ENCODE results near the gene KIAA1217.

KIAA1217 gene

DNA sequence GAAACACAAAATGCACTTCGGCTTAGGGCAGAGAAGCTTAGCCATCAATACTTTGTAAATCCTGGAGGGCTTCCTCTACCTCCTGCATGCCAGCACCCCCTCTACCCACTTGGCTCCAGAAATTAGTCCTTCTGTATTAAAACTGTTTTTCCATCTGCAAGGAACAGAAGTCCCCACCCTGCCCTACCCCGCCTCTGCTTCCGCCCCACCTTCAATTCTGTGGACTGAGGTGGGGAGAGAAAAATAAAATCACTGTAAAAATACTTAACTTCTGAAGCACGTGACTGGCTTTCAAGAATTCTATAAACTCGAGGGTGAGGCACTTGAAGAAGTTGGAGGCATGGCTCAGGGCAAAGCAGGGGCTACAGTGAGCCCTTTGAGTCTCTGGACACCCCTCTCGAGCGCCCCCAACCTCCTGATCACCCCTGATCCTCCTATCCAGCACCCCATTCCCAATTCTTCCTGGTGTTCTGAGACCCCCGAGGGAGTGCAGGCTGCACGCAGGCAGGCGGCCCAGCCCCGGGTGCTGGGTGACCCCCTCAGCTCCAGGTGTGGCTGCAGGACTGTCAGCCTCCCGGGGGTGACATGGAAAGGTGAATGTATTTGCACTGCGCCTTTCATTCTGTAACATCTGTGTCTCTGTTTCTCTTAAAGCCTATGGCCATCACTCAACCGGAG, 7.3 kb upstream of the KIAA1217 start:
- ATAC-seq (no peak), DNase-seq (ENCODE audit: low spot score in 2 of 2) (no peak)
- Mint-ChIP-seq H3K9me3 (no peaks in the 10 kb centered on the region), H3K27ac (no peak overlapping the region), H3K36me3 (no peaks in the 10 kb centered on the region), H3K4me1 (no peaks in the 10 kb centered on the region), H3K4me3 (no peak overlapping the region)

DNA sequence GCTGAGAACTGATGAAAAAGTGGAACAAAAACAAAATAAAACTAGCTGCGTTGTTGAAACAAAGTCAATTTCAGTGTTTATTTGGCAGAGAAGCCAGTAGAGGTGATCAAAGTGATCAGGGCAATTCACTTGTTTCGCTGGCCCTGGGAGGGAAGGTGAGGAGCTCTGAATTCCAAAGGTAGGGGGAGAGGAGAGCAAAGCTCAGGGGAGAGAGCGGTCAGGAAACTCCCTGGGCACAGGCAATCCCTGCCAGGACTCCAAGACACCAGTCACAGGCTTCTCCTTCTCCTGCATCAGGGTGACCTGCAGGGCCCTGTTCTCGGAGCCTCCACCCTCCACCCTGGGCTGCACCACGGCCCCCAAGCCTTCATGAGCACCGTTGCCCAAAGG, 6.8 kb upstream of the KIAA1217 start:
- DNase-seq (ENCODE audit: low spot score in 2 of 2) (no peak), ATAC-seq (no peak)
- H3K9me3 Mint-ChIP-seq, result no peaks in the 10 kb centered on the region
- no peaks in the 10 kb centered on the region for H3K4me1 Mint-ChIP-seq
- H3K4me3 Mint-ChIP-seq, result no peak overlapping the region
- H3K27ac Mint-ChIP-seq, result no peak overlapping the region
- no peaks in the 10 kb centered on the region for H3K36me3 Mint-ChIP-seq

- H3K27ac Mint-ChIP-seq, result no peak overlapping the region
- no peak overlapping the region for H3K4me3 Mint-ChIP-seq
- ATAC-seq (no peak), DNase-seq (ENCODE audit: low spot score in 2 of 2) (no peak)
- no peaks in the 10 kb centered on the region for H3K9me3 Mint-ChIP-seq
- peaks cover 9% of the 10 kb centered on the region for H3K4me1 Mint-ChIP-seq
- H3K36me3 Mint-ChIP-seq, result no peaks in the 10 kb centered on the region
These were observed 3.1 kb upstream of the KIAA1217 start for GRCh38 chr10:24205821-24206220.

DNA sequence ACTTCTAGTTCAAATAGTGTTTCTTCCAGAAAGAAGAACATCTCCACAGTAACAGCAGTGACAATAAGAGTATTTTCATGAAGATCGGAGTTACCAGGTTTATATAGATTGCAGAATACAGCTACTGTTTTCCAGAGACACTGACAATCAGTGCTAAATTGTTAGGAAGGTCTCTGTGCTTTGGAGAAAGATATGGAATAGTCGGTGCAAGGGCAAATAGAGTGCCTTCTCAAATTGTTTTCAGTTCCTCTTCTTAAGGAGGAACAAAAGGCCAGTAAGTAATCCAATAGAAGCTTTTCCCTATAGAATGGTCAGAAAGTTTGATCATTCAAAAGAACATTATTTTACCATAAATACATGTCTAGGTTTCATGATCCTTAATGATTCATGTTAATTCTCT, 2.6 kb upstream of the KIAA1217 start:
- H3K4me1 Mint-ChIP-seq, result peaks cover 9% of the 10 kb centered on the region
- no peak overlapping the region for H3K27ac Mint-ChIP-seq
- no peak for DNase-seq (ENCODE audit: low spot score in 2 of 2)
- no peaks in the 10 kb centered on the region for H3K36me3 Mint-ChIP-seq
- H3K9me3 Mint-ChIP-seq, result no peaks in the 10 kb centered on the region
- H3K4me3 Mint-ChIP-seq, result no peak overlapping the region
- ATAC-seq, result no peak

- Mint-ChIP-seq H3K4me1 (peaks cover 9% of the 10 kb centered on the region), H3K36me3 (no peaks in the 10 kb centered on the region), H3K4me3 (no peak overlapping the region), H3K9me3 (no peaks in the 10 kb centered on the region), H3K27ac (no peak overlapping the region)
- DNase-seq (ENCODE audit: low spot score in 2 of 2) (no peak), ATAC-seq (no peak)
These were observed 2.0 kb upstream of the KIAA1217 start for GRCh38 chr10:24206926-24207325.

DNA sequence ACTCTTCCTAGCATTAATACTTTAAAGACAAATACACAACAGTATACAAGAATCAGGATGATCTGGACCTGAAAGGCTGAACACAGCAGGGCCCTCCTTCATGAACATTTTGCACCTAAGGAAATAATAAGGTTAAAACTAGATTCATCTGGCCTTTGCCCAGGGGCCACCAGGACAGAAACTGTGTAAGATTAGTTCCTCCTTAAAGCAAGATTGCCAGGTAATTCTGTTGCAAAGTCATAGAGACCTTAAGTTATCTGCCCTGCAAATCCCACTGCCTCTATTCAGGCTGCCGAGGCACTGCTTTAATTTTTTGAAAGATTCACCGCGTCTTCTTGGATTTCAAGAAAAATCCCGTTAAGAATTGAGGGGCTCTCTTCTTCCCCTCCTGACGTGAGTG, 1.6 kb upstream of the KIAA1217 start:
- ATAC-seq (no peak), DNase-seq (ENCODE audit: low spot score in 2 of 2) (no peak)
- Mint-ChIP-seq H3K36me3 (no peaks in the 10 kb centered on the region), H3K27ac (no peak overlapping the region), H3K4me3 (no peak overlapping the region), H3K9me3 (no peaks in the 10 kb centered on the region), H3K4me1 (peaks cover 9% of the 10 kb centered on the region)

GRCh38 chr10:24207781-24208611, 942 bp upstream of the KIAA1217 start:
- H3K9me3 Mint-ChIP-seq, result no peaks in the 10 kb centered on the region
- H3K4me3 Mint-ChIP-seq, result peak overlapping the region; percentile 43
- H3K4me1 Mint-ChIP-seq, result peaks cover 9% of the 10 kb centered on the region
- DNase-seq (ENCODE audit: low spot score in 2 of 2), result no peak
- H3K27ac Mint-ChIP-seq, result no peak overlapping the region
- no peak for ATAC-seq
- no peaks in the 10 kb centered on the region for H3K36me3 Mint-ChIP-seq

- Mint-ChIP-seq H3K4me1 (peaks cover 9% of the 10 kb centered on the region), H3K36me3 (no peaks in the 10 kb centered on the region), H3K9me3 (peaks cover 2% of the 10 kb centered on the region), H3K4me3 (peak overlapping the region; percentile 43), H3K27ac (peak overlapping the region; percentile 27)
- DNase-seq (ENCODE audit: low spot score in 2 of 2), result no peak
- ATAC-seq, result peak; percentile 75
These were observed 464 bp downstream of the KIAA1217 start for GRCh38 chr10:24209432-24209771.

DNA sequence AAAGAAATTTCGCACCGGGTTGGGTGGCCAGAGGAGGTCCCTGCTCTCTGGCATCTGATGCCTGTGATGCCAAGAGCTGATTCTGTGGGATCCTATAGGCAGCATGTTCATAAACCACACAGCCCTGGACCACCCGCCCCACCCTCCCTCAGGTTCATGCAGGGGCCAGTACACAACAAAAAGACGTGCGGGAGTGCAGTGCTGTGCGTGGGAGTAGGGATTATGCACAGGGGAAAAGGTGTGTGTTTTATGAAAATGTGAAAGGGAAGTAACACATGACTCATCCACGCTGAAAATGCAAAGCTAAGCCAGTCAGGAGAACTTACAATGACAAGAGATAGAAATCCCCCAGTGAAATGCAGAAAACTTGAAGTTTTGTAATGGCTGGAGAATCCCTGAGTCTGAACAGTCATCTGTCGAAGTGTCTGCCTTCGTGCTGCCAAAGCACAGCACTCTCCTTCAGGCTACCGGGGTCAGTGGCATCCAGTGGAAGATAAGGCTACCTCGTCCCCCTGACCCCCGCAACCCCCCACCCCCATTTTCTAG, 1.1 kb downstream of the KIAA1217 start:
- peak; percentile 75 for ATAC-seq
- no peak overlapping the region for H3K27ac Mint-ChIP-seq
- H3K4me3 Mint-ChIP-seq, result peak overlapping the region; percentile 43
- DNase-seq (ENCODE audit: low spot score in 2 of 2), result no peak
- peaks cover 9% of the 10 kb centered on the region for H3K4me1 Mint-ChIP-seq
- H3K36me3 Mint-ChIP-seq, result no peaks in the 10 kb centered on the region
- H3K9me3 Mint-ChIP-seq, result peaks cover 2% of the 10 kb centered on the region

- Mint-ChIP-seq H3K4me1 (peaks cover 9% of the 10 kb centered on the region), H3K27ac (no peak overlapping the region), H3K9me3 (peaks cover 2% of the 10 kb centered on the region), H3K4me3 (no peak overlapping the region), H3K36me3 (no peaks in the 10 kb centered on the region)
- ATAC-seq (no peak), DNase-seq (ENCODE audit: low spot score in 2 of 2) (no peak)
These were observed 1.6 kb downstream of the KIAA1217 start for GRCh38 chr10:24210501-24210900.

DNA sequence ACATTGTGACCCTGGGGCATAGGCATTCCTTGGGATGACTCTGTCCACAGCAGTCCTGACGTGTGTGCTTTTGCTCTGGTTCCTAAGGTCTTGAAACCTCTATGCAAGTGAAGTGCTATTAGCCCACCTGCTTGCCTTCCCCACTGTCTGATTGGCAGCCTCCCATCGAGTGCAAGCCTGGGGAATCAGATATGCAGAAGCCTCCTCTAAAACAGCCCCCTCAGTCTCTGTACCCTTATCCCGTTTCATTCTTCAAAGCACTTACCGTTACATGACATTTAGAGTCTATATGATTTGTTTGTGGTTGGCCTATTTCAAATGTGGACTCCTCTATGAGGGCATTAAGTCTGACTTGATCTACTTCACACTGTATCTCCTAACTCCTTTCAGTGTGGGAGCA, 4.3 kb downstream of the KIAA1217 start:
- Mint-ChIP-seq H3K4me1 (peaks cover 9% of the 10 kb centered on the region), H3K4me3 (no peak overlapping the region), H3K27ac (no peak overlapping the region), H3K9me3 (peaks cover 2% of the 10 kb centered on the region), H3K36me3 (no peaks in the 10 kb centered on the region)
- DNase-seq (ENCODE audit: low spot score in 2 of 2), result no peak
- no peak for ATAC-seq

GRCh38 chr10:24213881-24214280, 4.9 kb downstream of the KIAA1217 start:
- ATAC-seq (no peak), DNase-seq (ENCODE audit: low spot score in 2 of 2) (no peak)
- Mint-ChIP-seq H3K4me1 (peaks cover 9% of the 10 kb centered on the region), H3K9me3 (peaks cover 2% of the 10 kb centered on the region), H3K36me3 (no peaks in the 10 kb centered on the region), H3K4me3 (no peak overlapping the region), H3K27ac (no peak overlapping the region)

DNA sequence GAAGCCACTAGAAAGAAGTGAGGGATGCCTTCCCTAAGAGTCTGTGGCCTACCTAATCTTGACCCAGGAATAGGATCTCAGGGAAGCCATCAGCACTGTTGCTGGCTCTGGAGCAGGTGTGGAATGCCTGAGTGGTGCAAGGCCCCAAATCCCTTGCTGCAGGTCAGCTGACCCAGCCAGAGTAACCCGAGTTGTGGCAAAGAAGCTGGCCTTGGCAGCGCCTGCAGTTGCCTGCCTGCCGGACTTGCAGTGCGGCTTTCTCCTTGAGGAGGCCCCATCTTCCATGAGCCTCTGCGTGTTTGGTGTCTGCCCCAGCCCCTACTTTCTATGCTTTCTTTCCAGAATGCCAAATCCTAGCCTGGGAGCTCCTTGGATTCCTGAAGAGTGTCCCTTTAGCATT, 5.8 kb downstream of the KIAA1217 start:
- no peak overlapping the region for H3K27ac Mint-ChIP-seq
- peaks cover 3% of the 10 kb centered on the region for H3K4me1 Mint-ChIP-seq
- H3K9me3 Mint-ChIP-seq, result peaks cover 2% of the 10 kb centered on the region
- DNase-seq (ENCODE audit: low spot score in 2 of 2) (no peak), ATAC-seq (no peak)
- no peaks in the 10 kb centered on the region for H3K36me3 Mint-ChIP-seq
- H3K4me3 Mint-ChIP-seq, result no peak overlapping the region

DNA sequence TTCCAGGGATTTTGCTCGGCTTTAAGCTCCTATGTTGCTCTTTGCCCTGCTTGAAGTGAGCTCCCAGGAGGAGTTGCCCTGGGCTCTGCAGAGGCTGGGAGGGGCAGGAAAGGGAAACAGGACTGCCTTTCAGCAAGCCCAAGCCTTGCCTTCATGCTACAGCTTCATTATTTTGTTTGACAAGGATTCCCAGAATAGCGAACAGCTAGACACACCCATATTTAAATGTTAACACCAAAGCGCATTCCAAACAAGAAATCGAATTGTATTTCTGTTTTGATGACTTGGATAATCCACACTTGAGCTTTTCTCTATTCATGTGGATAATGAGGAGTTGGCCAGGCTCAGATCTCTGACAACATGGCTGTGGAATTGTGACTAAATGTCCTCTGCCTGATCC, 6.3 kb downstream of the KIAA1217 start:
- H3K4me3 Mint-ChIP-seq, result no peak overlapping the region
- peaks cover 2% of the 10 kb centered on the region for H3K9me3 Mint-ChIP-seq
- DNase-seq (ENCODE audit: low spot score in 2 of 2) (no peak), ATAC-seq (no peak)
- H3K27ac Mint-ChIP-seq, result no peak overlapping the region
- no peaks in the 10 kb centered on the region for H3K36me3 Mint-ChIP-seq
- H3K4me1 Mint-ChIP-seq, result no peaks in the 10 kb centered on the region

DNA sequence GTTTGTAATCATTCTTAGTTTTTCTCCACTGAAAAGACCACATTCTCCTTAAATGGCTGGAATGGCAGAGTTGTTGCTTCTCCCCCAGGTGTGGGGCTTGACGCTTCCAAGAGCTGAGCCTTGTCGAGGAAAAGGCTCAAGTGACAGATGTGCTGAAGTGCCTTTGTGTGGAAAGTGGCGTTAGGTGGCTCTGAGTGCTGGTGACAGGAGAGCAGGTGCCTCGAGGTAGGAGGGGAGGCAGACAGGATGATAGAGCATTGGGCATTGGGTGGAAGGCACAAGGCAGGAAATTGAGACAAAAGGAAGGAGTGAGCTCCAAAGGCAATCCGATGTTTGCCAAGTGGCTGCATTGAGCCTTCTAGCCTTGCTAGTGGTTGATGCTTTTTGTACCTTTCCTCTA, 6.7 kb downstream of the KIAA1217 start:
- Mint-ChIP-seq H3K36me3 (no peaks in the 10 kb centered on the region), H3K4me3 (no peak overlapping the region), H3K9me3 (peaks cover 2% of the 10 kb centered on the region), H3K4me1 (no peaks in the 10 kb centered on the region), H3K27ac (no peak overlapping the region)
- ATAC-seq, result no peak
- no peak for DNase-seq (ENCODE audit: low spot score in 2 of 2)

DNA sequence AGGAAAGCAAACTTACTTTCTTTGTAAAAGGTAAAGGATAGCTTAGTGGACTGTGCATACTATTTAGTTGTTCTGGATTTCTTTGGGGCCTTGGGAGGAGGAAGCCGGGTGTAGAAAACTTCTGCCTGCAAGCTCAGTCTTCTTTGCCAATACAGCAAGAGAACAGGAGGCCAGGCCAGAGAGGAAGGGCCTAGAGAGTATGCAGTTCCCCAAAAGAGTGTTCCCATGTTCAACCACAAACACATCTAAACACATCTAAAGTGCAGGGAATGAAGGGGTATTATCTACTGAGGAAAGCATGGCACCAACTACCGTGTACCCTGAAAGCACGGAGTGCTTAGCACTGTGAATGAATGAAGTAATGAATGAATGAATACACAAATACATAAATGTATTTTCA, 11.0 kb downstream of the KIAA1217 start:
- Mint-ChIP-seq H3K4me1 (no peaks in the 10 kb centered on the region), H3K9me3 (no peaks in the 10 kb centered on the region), H3K27ac (no peak overlapping the region), H3K4me3 (no peak overlapping the region), H3K36me3 (no peaks in the 10 kb centered on the region)
- ATAC-seq (no peak), DNase-seq (ENCODE audit: low spot score in 2 of 2) (no peak)
